ENCODE measurements around the gene ZMIZ1.

Gene ZMIZ1

GRCh38 chr10:79203014-79203644 lies 134.4 kb downstream of the ZMIZ1 start:
- H3K9me3 ChIP-seq (ENCODE audit: control insufficient read depth in 2 of 2, low read length in 2 of 2): no peaks in the 10 kb centered on the region
- no peak overlapping the region for H3K4me3 ChIP-seq (ENCODE audit: low read length in 2 of 2)
- H3K4me1 ChIP-seq (ENCODE audit: control insufficient read depth in 2 of 2, insufficient read depth in 2 of 2, low read length in 2 of 2): no peaks in the 10 kb centered on the region
- H3K9ac ChIP-seq (ENCODE audit: low read depth in 1 of 2, low read length in 2 of 2): no peak overlapping the region
- no peaks in the 10 kb centered on the region for H3K27me3 ChIP-seq (ENCODE audit: control insufficient read depth in 2 of 2, insufficient read depth in 2 of 2, low read length in 2 of 2)
- peaks cover 44 to 48% of the 10 kb centered on the region in 2 donors for H3K36me3 ChIP-seq (ENCODE audit: control insufficient read depth in 2 of 2, insufficient read depth in 2 of 2, low read length in 2 of 2)
- H3K27ac ChIP-seq (ENCODE audit: low read depth in 2 of 2, low read length in 2 of 2): no peak overlapping the region

- Histone ChIP-seq H3K4me1 (ENCODE audit: control insufficient read depth in 2 of 2, insufficient read depth in 2 of 2, low read length in 2 of 2) (no peaks in the 10 kb centered on the region), H3K36me3 (ENCODE audit: control insufficient read depth in 2 of 2, insufficient read depth in 2 of 2, low read length in 2 of 2) (peaks cover 49 to 55% of the 10 kb centered on the region in 2 donors), H3K9ac (ENCODE audit: low read depth in 1 of 2, low read length in 2 of 2) (no peak overlapping the region), H3K9me3 (ENCODE audit: control insufficient read depth in 2 of 2, low read length in 2 of 2) (no peaks in the 10 kb centered on the region), H3K4me3 (ENCODE audit: low read length in 2 of 2) (no peak overlapping the region), H3K27ac (ENCODE audit: low read depth in 2 of 2, low read length in 2 of 2) (no peak overlapping the region), H3K27me3 (ENCODE audit: control insufficient read depth in 2 of 2, insufficient read depth in 2 of 2, low read length in 2 of 2) (no peaks in the 10 kb centered on the region)
Measured at GRCh38 chr10:79203833-79204232, 135.1 kb downstream of the ZMIZ1 start.

- no peaks in the 10 kb centered on the region for H3K9me3 ChIP-seq (ENCODE audit: control insufficient read depth in 2 of 2, low read length in 2 of 2)
- H3K9ac ChIP-seq (ENCODE audit: low read depth in 1 of 2, low read length in 2 of 2): no peak overlapping the region
- H3K27ac ChIP-seq (ENCODE audit: low read depth in 2 of 2, low read length in 2 of 2): no peak overlapping the region
- no peaks in the 10 kb centered on the region for H3K4me1 ChIP-seq (ENCODE audit: control insufficient read depth in 2 of 2, insufficient read depth in 2 of 2, low read length in 2 of 2)
- H3K4me3 ChIP-seq (ENCODE audit: low read length in 2 of 2): no peak overlapping the region
- H3K27me3 ChIP-seq (ENCODE audit: control insufficient read depth in 2 of 2, insufficient read depth in 2 of 2, low read length in 2 of 2): no peaks in the 10 kb centered on the region
- peaks cover 63 to 70% of the 10 kb centered on the region in 2 donors for H3K36me3 ChIP-seq (ENCODE audit: control insufficient read depth in 2 of 2, insufficient read depth in 2 of 2, low read length in 2 of 2)
Measured at GRCh38 chr10:79206300-79207095, 137.7 kb downstream of the ZMIZ1 start.

GRCh38 chr10:79207096-79207357 lies 138.3 kb downstream of the ZMIZ1 start:
- Histone ChIP-seq H3K9me3 (ENCODE audit: control insufficient read depth in 2 of 2, low read length in 2 of 2) (no peaks in the 10 kb centered on the region), H3K4me3 (ENCODE audit: low read length in 2 of 2) (no peak overlapping the region), H3K27ac (ENCODE audit: low read depth in 2 of 2, low read length in 2 of 2) (no peak overlapping the region), H3K36me3 (ENCODE audit: control insufficient read depth in 2 of 2, insufficient read depth in 2 of 2, low read length in 2 of 2) (peaks cover 61 to 71% of the 10 kb centered on the region in 2 donors), H3K9ac (ENCODE audit: low read depth in 1 of 2, low read length in 2 of 2) (no peak overlapping the region), H3K27me3 (ENCODE audit: control insufficient read depth in 2 of 2, insufficient read depth in 2 of 2, low read length in 2 of 2) (no peaks in the 10 kb centered on the region), H3K4me1 (ENCODE audit: control insufficient read depth in 2 of 2, insufficient read depth in 2 of 2, low read length in 2 of 2) (no peaks in the 10 kb centered on the region)

- no peak overlapping the region for H3K9ac ChIP-seq (ENCODE audit: low read depth in 1 of 2, low read length in 2 of 2)
- H3K27me3 ChIP-seq (ENCODE audit: control insufficient read depth in 2 of 2, insufficient read depth in 2 of 2, low read length in 2 of 2): no peaks in the 10 kb centered on the region
- H3K36me3 ChIP-seq (ENCODE audit: control insufficient read depth in 2 of 2, insufficient read depth in 2 of 2, low read length in 2 of 2): peaks cover 58 to 66% of the 10 kb centered on the region in 2 donors
- no peak overlapping the region for H3K4me3 ChIP-seq (ENCODE audit: low read length in 2 of 2)
- no peaks in the 10 kb centered on the region for H3K9me3 ChIP-seq (ENCODE audit: control insufficient read depth in 2 of 2, low read length in 2 of 2)
- H3K27ac ChIP-seq (ENCODE audit: low read depth in 2 of 2, low read length in 2 of 2): no peak overlapping the region
- no peaks in the 10 kb centered on the region for H3K4me1 ChIP-seq (ENCODE audit: control insufficient read depth in 2 of 2, insufficient read depth in 2 of 2, low read length in 2 of 2)
Measured at GRCh38 chr10:79207726-79208125, 139.0 kb downstream of the ZMIZ1 start.

- H3K9ac ChIP-seq (ENCODE audit: low read depth in 1 of 2, low read length in 2 of 2): no peak overlapping the region
- peaks cover 58 to 59% of the 10 kb centered on the region in 2 donors for H3K36me3 ChIP-seq (ENCODE audit: control insufficient read depth in 2 of 2, insufficient read depth in 2 of 2, low read length in 2 of 2)
- H3K27ac ChIP-seq (ENCODE audit: low read depth in 2 of 2, low read length in 2 of 2): no peak overlapping the region
- no peaks in the 10 kb centered on the region for H3K27me3 ChIP-seq (ENCODE audit: control insufficient read depth in 2 of 2, insufficient read depth in 2 of 2, low read length in 2 of 2)
- no peak overlapping the region for H3K4me3 ChIP-seq (ENCODE audit: low read length in 2 of 2)
- H3K9me3 ChIP-seq (ENCODE audit: control insufficient read depth in 2 of 2, low read length in 2 of 2): no peaks in the 10 kb centered on the region
- H3K4me1 ChIP-seq (ENCODE audit: control insufficient read depth in 2 of 2, insufficient read depth in 2 of 2, low read length in 2 of 2): no peaks in the 10 kb centered on the region
Measured at GRCh38 chr10:79208251-79208983, 139.7 kb downstream of the ZMIZ1 start.

GRCh38 chr10:79209340-79209739 lies 140.6 kb downstream of the ZMIZ1 start:
- H3K9ac ChIP-seq (ENCODE audit: low read depth in 1 of 2, low read length in 2 of 2): no peak overlapping the region
- no peaks in the 10 kb centered on the region for H3K27me3 ChIP-seq (ENCODE audit: control insufficient read depth in 2 of 2, insufficient read depth in 2 of 2, low read length in 2 of 2)
- no peaks in the 10 kb centered on the region for H3K4me1 ChIP-seq (ENCODE audit: control insufficient read depth in 2 of 2, insufficient read depth in 2 of 2, low read length in 2 of 2)
- H3K36me3 ChIP-seq (ENCODE audit: control insufficient read depth in 2 of 2, insufficient read depth in 2 of 2, low read length in 2 of 2): peaks cover 55 to 58% of the 10 kb centered on the region in 2 donors
- H3K9me3 ChIP-seq (ENCODE audit: control insufficient read depth in 2 of 2, low read length in 2 of 2): no peaks in the 10 kb centered on the region
- no peak overlapping the region for H3K4me3 ChIP-seq (ENCODE audit: low read length in 2 of 2)
- H3K27ac ChIP-seq (ENCODE audit: low read depth in 2 of 2, low read length in 2 of 2): no peak overlapping the region

GRCh38 chr10:79209831-79210230 lies 141.1 kb downstream of the ZMIZ1 start:
- Histone ChIP-seq H3K27ac (ENCODE audit: low read depth in 2 of 2, low read length in 2 of 2) (no peak overlapping the region), H3K4me1 (ENCODE audit: control insufficient read depth in 2 of 2, insufficient read depth in 2 of 2, low read length in 2 of 2) (no peaks in the 10 kb centered on the region), H3K4me3 (ENCODE audit: low read length in 2 of 2) (no peak overlapping the region), H3K9me3 (ENCODE audit: control insufficient read depth in 2 of 2, low read length in 2 of 2) (no peaks in the 10 kb centered on the region), H3K9ac (ENCODE audit: low read depth in 1 of 2, low read length in 2 of 2) (no peak overlapping the region), H3K27me3 (ENCODE audit: control insufficient read depth in 2 of 2, insufficient read depth in 2 of 2, low read length in 2 of 2) (no peaks in the 10 kb centered on the region), H3K36me3 (ENCODE audit: control insufficient read depth in 2 of 2, insufficient read depth in 2 of 2, low read length in 2 of 2) (peaks cover 50 to 58% of the 10 kb centered on the region in 2 donors)

GRCh38 chr10:79210672-79211071 lies 141.9 kb downstream of the ZMIZ1 start:
- H3K36me3 ChIP-seq (ENCODE audit: control insufficient read depth in 2 of 2, insufficient read depth in 2 of 2, low read length in 2 of 2): peaks cover 51 to 60% of the 10 kb centered on the region in 2 donors
- no peak overlapping the region for H3K9ac ChIP-seq (ENCODE audit: low read depth in 1 of 2, low read length in 2 of 2)
- H3K4me1 ChIP-seq (ENCODE audit: control insufficient read depth in 2 of 2, insufficient read depth in 2 of 2, low read length in 2 of 2): no peaks in the 10 kb centered on the region
- no peak overlapping the region for H3K4me3 ChIP-seq (ENCODE audit: low read length in 2 of 2)
- no peaks in the 10 kb centered on the region for H3K27me3 ChIP-seq (ENCODE audit: control insufficient read depth in 2 of 2, insufficient read depth in 2 of 2, low read length in 2 of 2)
- no peaks in the 10 kb centered on the region for H3K9me3 ChIP-seq (ENCODE audit: control insufficient read depth in 2 of 2, low read length in 2 of 2)
- H3K27ac ChIP-seq (ENCODE audit: low read depth in 2 of 2, low read length in 2 of 2): no peak overlapping the region

GRCh38 chr10:79211616-79212015 lies 142.8 kb downstream of the ZMIZ1 start:
- no peaks in the 10 kb centered on the region for H3K9me3 ChIP-seq (ENCODE audit: control insufficient read depth in 2 of 2, low read length in 2 of 2)
- H3K27ac ChIP-seq (ENCODE audit: low read depth in 2 of 2, low read length in 2 of 2): no peak overlapping the region
- no peak overlapping the region for H3K9ac ChIP-seq (ENCODE audit: low read depth in 1 of 2, low read length in 2 of 2)
- no peaks in the 10 kb centered on the region for H3K4me1 ChIP-seq (ENCODE audit: control insufficient read depth in 2 of 2, insufficient read depth in 2 of 2, low read length in 2 of 2)
- peaks cover 57 to 69% of the 10 kb centered on the region in 2 donors for H3K36me3 ChIP-seq (ENCODE audit: control insufficient read depth in 2 of 2, insufficient read depth in 2 of 2, low read length in 2 of 2)
- no peak overlapping the region for H3K4me3 ChIP-seq (ENCODE audit: low read length in 2 of 2)
- H3K27me3 ChIP-seq (ENCODE audit: control insufficient read depth in 2 of 2, insufficient read depth in 2 of 2, low read length in 2 of 2): no peaks in the 10 kb centered on the region

All from mucosa of rectum (tissue), 2 donors.